H9 (cell line): ENCODE data around the gene RPP30. TPM values are rescaled to one million over a fixed set of nuclear protein-coding genes. Genes with fewer than 3 reads are reported as not detected.

Experiments used
- DNase-seq: peaks from one replicate; pipeline ENCODE4 v3.0.0-alpha.2; 2017
- H2AFZ ChIP-seq: one replicate; pipeline ENCODE4 v1.6.1; 2013; ENCODE audit warnings: mild to moderate bottlenecking, low read length, control low read depth, moderate library complexity
- H2AK5ac ChIP-seq: 2 replicates; pipeline ENCODE4 v1.6.1; 2013; ENCODE audit warnings: low read length, control low read depth, mixed read lengths; ENCODE audit not compliant: insufficient read length
- H2BK120ac ChIP-seq: one replicate; pipeline ENCODE4 v1.6.1; 2013; ENCODE audit warnings: low read depth, mild to moderate bottlenecking, low read length, control low read depth, inconsistent platforms; ENCODE audit not compliant: poor library complexity, severe bottlenecking
- H2BK12ac ChIP-seq: 2 replicates; pipeline ENCODE4 v1.6.1; 2013; ENCODE audit warnings: low read length, control low read depth, mixed read lengths, low read depth; ENCODE audit not compliant: insufficient read length
- H2BK15ac ChIP-seq: 2 replicates; pipeline ENCODE4 v1.6.1; 2013; ENCODE audit warnings: low read depth, low read length, control low read depth
- H2BK20ac ChIP-seq: one replicate; pipeline ENCODE4 v1.6.1; 2013; ENCODE audit warnings: low read depth, mild to moderate bottlenecking, low read length, control low read depth, inconsistent platforms; ENCODE audit not compliant: poor library complexity, severe bottlenecking
- H2BK5ac ChIP-seq: 2 replicates; pipeline ENCODE4 v1.6.1; 2013; ENCODE audit warnings: low read length, control low read depth, mixed read lengths; ENCODE audit not compliant: insufficient read length
- H3K14ac ChIP-seq: 2 replicates; pipeline ENCODE4 v1.6.1; 2013; ENCODE audit warnings: low read length, control low read depth; ENCODE audit not compliant: insufficient read depth
- H3K18ac ChIP-seq: 2 replicates; pipeline ENCODE4 v1.6.1; 2013; ENCODE audit warnings: low read depth, mild to moderate bottlenecking, mixed read lengths, low read length, control low read depth; ENCODE audit not compliant: insufficient read length
- H3K23ac ChIP-seq: 2 replicates; pipeline ENCODE4 v1.6.1; 2013; ENCODE audit warnings: low read length, control low read depth, mixed read lengths, low read depth; ENCODE audit not compliant: insufficient read length
- H3K23me2 ChIP-seq: 2 replicates; pipeline ENCODE4 v1.6.1; 2013; ENCODE audit warnings: low read depth, mild to moderate bottlenecking, mixed read lengths, low read length, control low read depth; ENCODE audit not compliant: insufficient read length, poor library complexity, severe bottlenecking
- H3K27ac ChIP-seq: 2 replicates; pipeline ENCODE4 v1.5.1; 2013; ENCODE audit warnings: low read length, control low read depth, mixed read lengths, low read depth; ENCODE audit not compliant: insufficient read length
- H3K27me3 ChIP-seq: 2 replicates; pipeline ENCODE4 v1.6.1; 2013; ENCODE audit warnings: low read length, control low read depth, inconsistent platforms; ENCODE audit not compliant: insufficient read depth
- H3K4ac ChIP-seq: 2 replicates; pipeline ENCODE4 v1.6.1; 2013; ENCODE audit warnings: low read depth, mild to moderate bottlenecking, control low read depth, inconsistent platforms, low read length, moderate library complexity
- H3K4me1 ChIP-seq: 2 replicates; pipeline ENCODE4 v1.6.1; 2013; ENCODE audit warnings: low read length, control low read depth, inconsistent platforms; ENCODE audit not compliant: insufficient read depth
- H3K4me2 ChIP-seq: 2 replicates; pipeline ENCODE4 v1.6.1; 2013; ENCODE audit warnings: low read length, control low read depth, mixed read lengths; ENCODE audit not compliant: insufficient read length, insufficient read depth
- H3K56ac ChIP-seq: 2 replicates; pipeline ENCODE4 v1.6.1; 2013; ENCODE audit warnings: low read depth, mild to moderate bottlenecking, mixed read lengths, low read length, control low read depth; ENCODE audit not compliant: insufficient read length
- H3K79me1 ChIP-seq: 2 replicates; pipeline ENCODE4 v1.6.1; 2013; ENCODE audit warnings: low read depth, mild to moderate bottlenecking, moderate library complexity, low read length, control low read depth, inconsistent platforms; ENCODE audit not compliant: insufficient read depth, poor library complexity, severe bottlenecking
- H3K79me2 ChIP-seq: 2 replicates; pipeline ENCODE4 v1.6.1; 2013; ENCODE audit warnings: low read length, control low read depth, inconsistent platforms; ENCODE audit not compliant: insufficient read depth
- H3K9ac ChIP-seq: 2 replicates; pipeline ENCODE4 v1.6.1; 2013; ENCODE audit warnings: low read length, control low read depth, mixed read lengths; ENCODE audit not compliant: insufficient read length; ENCODE audit errors: extremely low read depth
- H3K9me3 ChIP-seq: one replicate; pipeline ENCODE4 v1.6.1; 2013; ENCODE audit warnings: low read depth, low read length, inconsistent platforms; ENCODE audit not compliant: control insufficient read depth
- H3T11ph ChIP-seq: one replicate; pipeline ENCODE4 v1.6.1; 2013; ENCODE audit warnings: mild to moderate bottlenecking, low read length, control low read depth, inconsistent platforms
- H4K20me1 ChIP-seq: one replicate; pipeline ENCODE4 v1.6.1; 2013; ENCODE audit not compliant: control insufficient read depth, insufficient read length, insufficient read depth
- H4K5ac ChIP-seq: 2 replicates; pipeline ENCODE4 v1.6.1; 2013; ENCODE audit warnings: low read depth, mild to moderate bottlenecking, mixed read lengths, low read length, control low read depth; ENCODE audit not compliant: insufficient read length
- H4K8ac ChIP-seq: replicated peaks from 2 replicates; pipeline ENCODE4 v1.6.1; 2013; ENCODE audit warnings: low read length, control low read depth, mixed read lengths, low read depth; ENCODE audit not compliant: insufficient read length
- H4K91ac ChIP-seq: 2 replicates; pipeline ENCODE4 v1.6.1; 2013; ENCODE audit warnings: low read depth, mild to moderate bottlenecking, moderate library complexity, mixed read lengths, low read length, control low read depth; ENCODE audit not compliant: insufficient read length
- H3K27ac Mint-ChIP-seq, 3 experiments: 2 replicates in 2 of 3; 3 replicates in 1 of 3; pipeline ENCODE4 v1.8.0; 2020 to 2021; ENCODE audit warnings: mixed read lengths in 3 of 3, mild to moderate bottlenecking in 1 of 3, moderate library complexity in 1 of 3
- H3K27me3 Mint-ChIP-seq: 2 replicates; pipeline ENCODE4 v1.8.0; 2021; ENCODE audit warnings: low read depth, mild to moderate bottlenecking, moderate library complexity, mixed read lengths
- H3K36me3 Mint-ChIP-seq, 3 experiments: 2 replicates in 2 of 3; 3 replicates in 1 of 3; pipeline ENCODE4 v1.8.0; 2020 to 2021; ENCODE audit warnings: low read depth in 3 of 3, mixed read lengths in 3 of 3; ENCODE audit not compliant: insufficient read depth in 1 of 3
- H3K4me1 Mint-ChIP-seq, 2 experiments: 2 replicates each; pipeline ENCODE4 v1.8.0; 2020; ENCODE audit warnings: mixed read lengths in 2 of 2
- H3K4me3 Mint-ChIP-seq, 2 experiments: 2 replicates in 1 of 2; 3 replicates in 1 of 2; pipeline ENCODE4 v1.8.0; 2020 to 2021; ENCODE audit warnings: mild to moderate bottlenecking in 2 of 2, mixed read lengths in 2 of 2, moderate library complexity in 1 of 2
- H3K9me3 Mint-ChIP-seq, 2 experiments: 2 replicates in 1 of 2; 3 replicates in 1 of 2; pipeline ENCODE4 v1.8.0; 2020; ENCODE audit warnings: mild to moderate bottlenecking in 2 of 2, mixed read lengths in 2 of 2, moderate library complexity in 1 of 2
- CTCF ChIP-seq: fragments of 200-600 bp; sonication (generic); conservative IDR thresholded peaks from 3 replicates; pipeline ENCODE4 v1.8.0; 2021; ENCODE audit warnings: antibody characterized with exemption, mild to moderate bottlenecking
- WGBS: extraction: QIAGEN DNeasy Blood & Tissue Kit; methylation state at CpG from one replicate; pipeline ENCODE4 v1.1.7; 2013; ENCODE audit warnings: missing lambda C conversion rate, low lambda C conversion rate, mixed read lengths; ENCODE audit not compliant: insufficient read length; ENCODE audit errors: extremely low coverage; 5-methylcytosine and 5-hydroxymethylcytosine counted together
- total RNA-seq: library from RNA; stranded (reverse); gene quantifications from 2 replicates; pipeline ENCODE4 v1.2.1, GENCODE V29; 2021

The RPP30 gene
- total RNA-seq, 1 experiment from 2014 or later = 77.7 TPM

GRCh38 chr10:90822508-90822907 lies 49.3 kb upstream of the RPP30 start:
- peaks cover 14 to 39% of the 10 kb centered on the region in 2 experiments for H3K4me1 Mint-ChIP-seq
- H3K4ac ChIP-seq = no peak overlapping the region
- H4K5ac ChIP-seq = no peak overlapping the region
- no peaks in the 10 kb centered on the region for H3K27me3 ChIP-seq
- no peak for TF ChIP-seq CTCF
- peaks cover 2% of the 10 kb centered on the region for H3K27me3 Mint-ChIP-seq
- no peak overlapping the region for H2BK12ac ChIP-seq
- no peak overlapping the region for H2BK15ac ChIP-seq
- H2BK5ac ChIP-seq = no peak overlapping the region
- no peak overlapping the region for H3K9ac ChIP-seq
- no peak overlapping the region for H3K4me3 Mint-ChIP-seq
- H4K8ac ChIP-seq = no peak overlapping the region
- H2BK20ac ChIP-seq = no peak overlapping the region
- H2BK120ac ChIP-seq = no peak overlapping the region
- no peak overlapping the region for H3K18ac ChIP-seq
- H3T11ph ChIP-seq = no peak overlapping the region
- H2AFZ ChIP-seq = no peak overlapping the region
- DNase-seq = peak; percentile 31
- no peak overlapping the region for H4K91ac ChIP-seq
- no peaks in the 10 kb centered on the region for H4K20me1 ChIP-seq
- no peak overlapping the region for H2AK5ac ChIP-seq
- no peak overlapping the region for H3K27ac Mint-ChIP-seq
- H3K79me1 ChIP-seq = no peaks in the 10 kb centered on the region
- peaks cover 15 to 44% (median 36%) of the 10 kb centered on the region in 3 experiments for H3K36me3 Mint-ChIP-seq
- H3K23me2 ChIP-seq = no peaks in the 10 kb centered on the region
- WGBS = no CpG with 5 or more reads among the region's 1 CpG
- no peak overlapping the region for H3K14ac ChIP-seq
- H3K23ac ChIP-seq = no peak overlapping the region
- H3K27ac ChIP-seq = no peak overlapping the region
- no peak overlapping the region for H3K4me2 ChIP-seq
- no peak overlapping the region for H3K56ac ChIP-seq
- H3K9me3 ChIP-seq = no peaks in the 10 kb centered on the region
- H3K4me1 ChIP-seq = no peaks in the 10 kb centered on the region
- H3K79me2 ChIP-seq = no peaks in the 10 kb centered on the region
- H3K9me3 Mint-ChIP-seq = peaks cover 16 to 29% of the 10 kb centered on the region in 2 experiments
